Measurements from ENCODE around the gene AQP1.

The AQP1 gene

DNA sequence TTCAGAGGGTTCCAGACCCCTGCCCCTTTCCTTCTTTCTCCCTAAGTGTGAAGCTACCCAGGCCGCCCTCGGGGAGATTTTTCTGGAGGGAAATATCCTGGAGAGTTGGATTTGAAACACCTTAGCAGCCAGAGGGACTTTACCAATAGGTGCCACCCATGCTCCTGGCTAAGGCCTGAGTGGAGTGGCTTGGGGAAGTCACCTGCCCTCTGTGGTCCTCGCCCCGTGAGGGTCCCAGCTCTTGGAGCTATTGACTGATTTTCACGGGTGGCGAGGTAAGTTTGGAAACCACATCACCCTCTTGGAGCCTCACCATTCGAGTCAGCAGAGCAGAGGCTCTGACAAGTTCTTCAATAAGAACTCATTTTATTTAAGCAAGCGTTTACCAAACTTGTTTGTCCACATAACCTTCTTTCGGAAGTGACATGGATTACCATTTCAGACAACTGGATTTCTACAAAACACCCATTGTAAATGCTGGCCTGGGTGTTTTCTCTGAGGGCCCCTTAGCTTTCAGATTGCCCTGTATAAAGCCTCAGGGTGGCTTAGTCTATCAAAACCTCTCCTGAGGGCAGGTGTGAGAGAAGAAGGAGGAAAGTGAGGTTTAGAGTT is 20.4 kb downstream of the AQP1 start:
- DNase-seq (ENCODE audit: low read depth) = no peak
- no peak for TF ChIP-seq CTCF (IDR thresholded peaks at IDR 0.05; ENCODE audit: insufficient read depth, low read depth, low read length, missing control alignments)
- no peak overlapping the region for H3K4me3 ChIP-seq (ENCODE audit: low read depth, low read length)

DNA sequence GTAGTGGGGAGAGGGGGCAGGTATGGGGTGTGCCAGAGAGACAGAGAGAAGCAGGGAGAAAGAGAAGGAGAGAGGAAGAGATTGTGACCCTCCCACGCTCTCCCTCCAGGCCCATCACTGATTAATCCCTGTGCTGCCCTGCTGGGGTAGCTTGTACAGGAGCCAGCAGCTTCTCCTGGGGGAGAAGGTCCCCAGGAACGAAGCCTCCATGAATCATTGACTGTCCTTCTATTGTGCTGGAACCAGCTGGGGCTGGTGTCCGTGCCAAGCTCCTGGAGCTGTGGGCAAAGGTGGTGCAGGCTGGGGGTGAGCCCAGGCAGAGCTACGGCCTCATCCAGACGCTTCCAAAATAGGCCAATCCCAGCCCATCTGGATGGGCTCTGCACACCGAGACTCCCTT is 20.9 kb downstream of the AQP1 start:
- no peak overlapping the region for H3K4me3 ChIP-seq (ENCODE audit: low read depth, low read length)
- no peak for TF ChIP-seq CTCF (IDR thresholded peaks at IDR 0.05; ENCODE audit: insufficient read depth, low read depth, low read length, missing control alignments)
- no peak for DNase-seq (ENCODE audit: low read depth)

GRCh38 chr7:30933124-30933974 is 21.7 kb downstream of the AQP1 start:
- TF ChIP-seq CTCF (IDR thresholded peaks at IDR 0.05; ENCODE audit: insufficient read depth, low read depth, low read length, missing control alignments) = no peak
- DNase-seq (ENCODE audit: low read depth) = peak; percentile 0
- H3K4me3 ChIP-seq (ENCODE audit: low read depth, low read length) = no peak overlapping the region

GRCh38 chr7:30934225-30934624 is 22.6 kb downstream of the AQP1 start:
- no peak for DNase-seq (ENCODE audit: low read depth)
- TF ChIP-seq CTCF (IDR thresholded peaks at IDR 0.05; ENCODE audit: insufficient read depth, low read depth, low read length, missing control alignments) = no peak
- H3K4me3 ChIP-seq (ENCODE audit: low read depth, low read length) = no peak overlapping the region

GRCh38 chr7:30934732-30935568 is 23.3 kb downstream of the AQP1 start:
- no peak overlapping the region for H3K4me3 ChIP-seq (ENCODE audit: low read depth, low read length)
- DNase-seq (ENCODE audit: low read depth) = no peak
- TF ChIP-seq CTCF (IDR thresholded peaks at IDR 0.05; ENCODE audit: insufficient read depth, low read depth, low read length, missing control alignments) = no peak

GRCh38 chr7:30935569-30935877 is 23.9 kb downstream of the AQP1 start:
- TF ChIP-seq CTCF (IDR thresholded peaks at IDR 0.05; ENCODE audit: insufficient read depth, low read depth, low read length, missing control alignments) = no peak
- no peak for DNase-seq (ENCODE audit: low read depth)
- no peak overlapping the region for H3K4me3 ChIP-seq (ENCODE audit: low read depth, low read length)

Measured in GM12865 (cell line).